ENCODE measurements around the gene SPTSSA. TPM values are rescaled to one million over a fixed set of nuclear protein-coding genes. Genes with fewer than 3 reads are reported as not detected.
"Not testable (repeated sequence)": the region's sequence is repeated elsewhere in the genome, so short reads cannot be mapped to it uniquely, and the experiment has no call there.

SPTSSA gene
- total RNA-seq, 4 donors from 2014 or later, result 18.3 to 35.9 (median 32.4) TPM

GRCh38 chr14:34484726-34485125 lies 22.7 kb upstream of the SPTSSA start:
- TF ChIP-seq, protein P1, sequence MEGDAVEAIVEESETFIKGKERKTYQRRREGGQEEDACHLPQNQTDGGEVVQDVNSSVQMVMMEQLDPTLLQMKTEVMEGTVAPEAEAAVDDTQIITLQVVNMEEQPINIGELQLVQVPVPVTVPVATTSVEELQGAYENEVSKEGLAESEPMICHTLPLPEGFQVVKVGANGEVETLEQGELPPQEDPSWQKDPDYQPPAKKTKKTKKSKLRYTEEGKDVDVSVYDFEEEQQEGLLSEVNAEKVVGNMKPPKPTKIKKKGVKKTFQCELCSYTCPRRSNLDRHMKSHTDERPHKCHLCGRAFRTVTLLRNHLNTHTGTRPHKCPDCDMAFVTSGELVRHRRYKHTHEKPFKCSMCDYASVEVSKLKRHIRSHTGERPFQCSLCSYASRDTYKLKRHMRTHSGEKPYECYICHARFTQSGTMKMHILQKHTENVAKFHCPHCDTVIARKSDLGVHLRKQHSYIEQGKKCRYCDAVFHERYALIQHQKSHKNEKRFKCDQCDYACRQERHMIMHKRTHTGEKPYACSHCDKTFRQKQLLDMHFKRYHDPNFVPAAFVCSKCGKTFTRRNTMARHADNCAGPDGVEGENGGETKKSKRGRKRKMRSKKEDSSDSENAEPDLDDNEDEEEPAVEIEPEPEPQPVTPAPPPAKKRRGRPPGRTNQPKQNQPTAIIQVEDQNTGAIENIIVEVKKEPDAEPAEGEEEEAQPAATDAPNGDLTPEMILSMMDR (IDR thresholded peaks at IDR 0.05), result no peak
- DNase-seq (ENCODE audit: low spot score) (no peak), ATAC-seq (ENCODE audit: low FRiP score) (no peak)

- DNase-seq (ENCODE audit: low spot score), result no peak
- TF ChIP-seq, protein P1 (IDR thresholded peaks at IDR 0.05), result no peak
- no peak for ATAC-seq (ENCODE audit: low FRiP score)
Measured at GRCh38 chr14:34482463-34482862, 20.4 kb upstream of the SPTSSA start.

- no peak for ATAC-seq (ENCODE audit: low FRiP score)
- TF ChIP-seq, protein P1 (IDR thresholded peaks at IDR 0.05), result no peak
Measured at GRCh38 chr14:34479694-34480093, 17.7 kb upstream of the SPTSSA start.

GRCh38 chr14:34478261-34478660 lies 16.2 kb upstream of the SPTSSA start:
- ATAC-seq (ENCODE audit: low FRiP score), result no peak
- TF ChIP-seq, protein P1 (IDR thresholded peaks at IDR 0.05), result no peak
- DNase-seq (ENCODE audit: low spot score), result no peak

More at GRCh38 chr14:34479694-34480093, 17.7 kb upstream of the SPTSSA start:
- DNase-seq (ENCODE audit: low spot score), result no peak

DNA sequence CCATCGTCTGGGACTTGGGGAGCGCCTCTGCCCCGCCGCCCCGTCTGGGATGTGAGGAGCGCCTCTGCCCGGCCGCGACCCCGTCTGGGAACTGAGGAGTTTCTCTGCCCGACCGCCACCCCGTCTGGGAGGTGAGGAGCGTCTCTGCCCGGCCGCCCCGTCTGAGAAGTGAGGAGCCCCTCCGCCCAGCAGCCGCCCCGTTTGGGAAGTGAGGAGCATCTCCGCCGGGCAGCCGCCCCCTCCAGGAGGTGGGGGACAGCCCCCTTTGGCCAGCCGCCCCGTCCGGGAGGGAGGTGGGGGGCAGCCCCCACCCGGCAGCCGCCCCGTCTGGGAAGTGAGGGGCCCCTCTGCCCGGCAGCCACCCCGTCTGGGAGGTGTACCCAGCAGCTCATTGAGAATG lies 14.0 kb upstream of the SPTSSA start:
- not testable (repeated sequence) for DNase-seq (ENCODE audit: low spot score); ATAC-seq (ENCODE audit: low FRiP score)

DNA sequence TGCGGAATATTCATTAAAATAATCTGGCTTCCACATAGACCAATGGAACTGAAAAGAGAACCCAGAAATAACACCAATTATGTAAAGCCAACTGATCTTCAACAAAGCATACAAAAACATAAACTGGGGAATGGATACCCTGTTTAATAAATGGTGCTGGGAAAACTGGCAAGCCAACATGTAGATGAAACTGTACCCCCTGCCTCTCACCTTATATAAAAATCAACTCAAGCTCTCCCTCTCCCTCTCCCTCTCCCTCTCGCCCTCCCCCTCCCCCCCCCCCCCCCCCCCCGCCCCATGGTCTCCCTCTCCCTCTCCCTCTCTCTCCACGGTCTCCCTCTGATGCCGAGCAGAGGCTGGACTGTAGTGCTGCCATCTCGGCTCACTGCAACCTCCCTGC lies 13.1 kb upstream of the SPTSSA start:
- no peak for DNase-seq (ENCODE audit: low spot score)
- no peak for ATAC-seq (ENCODE audit: low FRiP score)
- TF ChIP-seq, protein P1 (IDR thresholded peaks at IDR 0.05), result no peak

- no peak for DNase-seq (ENCODE audit: low spot score)
- ATAC-seq (ENCODE audit: low FRiP score), result no peak
- TF ChIP-seq, protein P1 (IDR thresholded peaks at IDR 0.05), result no peak
Measured at GRCh38 chr14:34474187-34474679, 12.2 kb upstream of the SPTSSA start.
